ENCODE data around the gene CGNL1. TPM values are rescaled to one million over a fixed set of nuclear protein-coding genes. Genes with fewer than 3 reads are reported as not detected.

Gene CGNL1
- total RNA-seq, 1 experiment from 2014 or later, result 3.3 TPM

GRCh38 chr15:57410373-57410772 is 34.1 kb downstream of the CGNL1 start:
- CTCF ChIA-PET, result no interaction called here
- DNase-seq, result no peak
- intact Hi-C loops (cut with micrococcal nuclease; ENCODE audit: unreplicated experiment), result no loop called here
- H3K9me3 Mint-ChIP-seq (ENCODE audit: low read depth, unreplicated experiment), result no peaks in the 10 kb centered on the region
- BruUV-seq (replicated peaks), result no TSS peak
- H3K27me3 Mint-ChIP-seq (ENCODE audit: unreplicated experiment), result peaks cover 12% of the 10 kb centered on the region
- no peak for TF ChIP-seq CTCF (IDR thresholded peaks at IDR 0.05; ENCODE audit: unreplicated experiment)
- no peaks in the 10 kb centered on the region for H3K4me1 Mint-ChIP-seq (ENCODE audit: low read depth, unreplicated experiment)
- no peaks in the 10 kb centered on the region for H3K36me3 Mint-ChIP-seq (ENCODE audit: insufficient read depth, unreplicated experiment)
- no peak overlapping the region for H3K27ac Mint-ChIP-seq (ENCODE audit: unreplicated experiment)
- no peak overlapping the region for H3K4me3 Mint-ChIP-seq (ENCODE audit: low read depth, unreplicated experiment)

GRCh38 chr15:57411945-57412768 is 35.9 kb downstream of the CGNL1 start:
- Mint-ChIP-seq H3K4me1 (ENCODE audit: low read depth, unreplicated experiment) (no peaks in the 10 kb centered on the region), H3K4me3 (ENCODE audit: low read depth, unreplicated experiment) (no peak overlapping the region)
- no TSS peak for BruUV-seq (replicated peaks)

GRCh38 chr15:57415602-57416001 is 39.3 kb downstream of the CGNL1 start:
- intact Hi-C loops (cut with micrococcal nuclease; ENCODE audit: unreplicated experiment), result no loop called here
- Mint-ChIP-seq H3K9me3 (ENCODE audit: low read depth, unreplicated experiment) (no peaks in the 10 kb centered on the region), H3K36me3 (ENCODE audit: insufficient read depth, unreplicated experiment) (no peaks in the 10 kb centered on the region), H3K4me3 (ENCODE audit: low read depth, unreplicated experiment) (no peak overlapping the region), H3K27ac (ENCODE audit: unreplicated experiment) (no peak overlapping the region), H3K4me1 (ENCODE audit: low read depth, unreplicated experiment) (no peaks in the 10 kb centered on the region), H3K27me3 (ENCODE audit: unreplicated experiment) (no peaks in the 10 kb centered on the region)
- no peak for TF ChIP-seq CTCF (IDR thresholded peaks at IDR 0.05; ENCODE audit: unreplicated experiment)
- DNase-seq, result no peak
- CTCF ChIA-PET, result no interaction called here
- no TSS peak for BruUV-seq (replicated peaks)

More at GRCh38 chr15:57411945-57412768, 35.9 kb downstream of the CGNL1 start:
- Mint-ChIP-seq H3K27ac (ENCODE audit: unreplicated experiment) (no peak overlapping the region), H3K36me3 (ENCODE audit: insufficient read depth, unreplicated experiment) (no peaks in the 10 kb centered on the region), H3K27me3 (ENCODE audit: unreplicated experiment) (no peaks in the 10 kb centered on the region), H3K9me3 (ENCODE audit: low read depth, unreplicated experiment) (no peaks in the 10 kb centered on the region)
- CTCF ChIA-PET, result no interaction called here
- DNase-seq, result no peak
- TF ChIP-seq CTCF (IDR thresholded peaks at IDR 0.05; ENCODE audit: unreplicated experiment), result no peak
- intact Hi-C loops (cut with micrococcal nuclease; ENCODE audit: unreplicated experiment), result no loop called here

- CTCF ChIA-PET, result interaction anchor here (0.6 kb wide), 1 partner anchor 725 kb away, joined by 3 read pairs; no protein-coding TSS in a partner anchor
- BruUV-seq (replicated peaks), result no TSS peak
- DNase-seq, result no peak
- intact Hi-C loops (cut with micrococcal nuclease; ENCODE audit: unreplicated experiment), result no loop called here
- no peak overlapping the region for H3K27ac Mint-ChIP-seq (ENCODE audit: unreplicated experiment)
- H3K9me3 Mint-ChIP-seq (ENCODE audit: low read depth, unreplicated experiment), result no peaks in the 10 kb centered on the region
- TF ChIP-seq CTCF (IDR thresholded peaks at IDR 0.05; ENCODE audit: unreplicated experiment), result no peak
- H3K36me3 Mint-ChIP-seq (ENCODE audit: insufficient read depth, unreplicated experiment), result no peaks in the 10 kb centered on the region
- peaks cover 13% of the 10 kb centered on the region for H3K4me1 Mint-ChIP-seq (ENCODE audit: low read depth, unreplicated experiment)
- no peak overlapping the region for H3K4me3 Mint-ChIP-seq (ENCODE audit: low read depth, unreplicated experiment)
- H3K27me3 Mint-ChIP-seq (ENCODE audit: unreplicated experiment), result peaks cover 3% of the 10 kb centered on the region
Measured at GRCh38 chr15:57418635-57419034, 42.3 kb downstream of the CGNL1 start.
